A549 (cell line): ENCODE results near the gene IGSF3. TPM values are rescaled to one million over a fixed set of nuclear protein-coding genes. Genes with fewer than 3 reads are reported as not detected.
"Not testable (repeated sequence)": the region's sequence is repeated elsewhere in the genome, so short reads cannot be mapped to it uniquely, and the experiment has no call there.

Source experiments
- ATAC-seq, 2 experiments: fragments of 200-7000 bp in 1 of 2; fragments of >200 bp in 1 of 2; cut with Nextera tagmentation in 1 of 2; cut with Tn5 transposase in 1 of 2; 3 replicates each; pipeline versions ENCODE4 v1.8.0 to v1.9.1; 2018 to 2020; ENCODE audit warnings: mild to moderate bottlenecking in 1 of 2, moderate library complexity in 1 of 2
- CTCF ChIA-PET: fragments of 300-600 bp; sonication (Branson Sonifier 250); formaldehyde crosslinking; extraction: SDS; loops from one replicate; lab custom pipeline; 2021; ENCODE audit warnings: antibody characterized with exemption, inconsistent platforms; lab: Yijun Ruan, JAX
- POLR2A ChIA-PET: fragments of 350-600 bp; formaldehyde crosslinking; extraction: SDS; loops from one replicate; lab custom pipeline; 2021; ENCODE audit warnings: antibody characterized with exemption, inconsistent platforms; lab: Yijun Ruan, JAX
- DNase-seq, 2 experiments: peaks; one replicate each; pipeline versions ENCODE4 v3.0.0 to v3.0.0-alpha.2; 2011 to 2016; ENCODE audit warnings: low read depth in 1 of 2, low spot score in 1 of 2
- FAIRE-seq: peaks from 2 replicates; lab custom pipeline; 2011; peaks lifted over from hg19 to GRCh38; lab: Jason Lieb, UNC
- H3K27ac ChIP-seq, 2 experiments: fragments of >200 bp; sonication (Bioruptor Twin); formaldehyde crosslinking; 3 replicates each; pipeline ENCODE4 v1.5.1; 2016 to 2017
- H3K4me1 ChIP-seq: fragments of >200 bp; sonication (Bioruptor Twin); formaldehyde crosslinking; 3 replicates; pipeline ENCODE4 v1.6.1; 2016
- H3K4me2 ChIP-seq: fragments of >200 bp; sonication (Bioruptor Twin); formaldehyde crosslinking; 3 replicates; pipeline ENCODE4 v1.6.1; 2016
- H3K4me3 ChIP-seq: fragments of >200 bp; sonication (Bioruptor Twin); formaldehyde crosslinking; 3 replicates; pipeline ENCODE4 v1.5.1; 2016
- H3K9me3 ChIP-seq: fragments of >200 bp; sonication (Bioruptor Twin); formaldehyde crosslinking; 3 replicates; pipeline ENCODE4 v1.6.1; 2016
- EHF ChIP-seq: fragments of 250-450 bp; sonication (Bioruptor Pico); IDR thresholded peaks from 2 replicates; pipeline ENCODE4 v1.5.0; 2020; ENCODE audit warnings: mild to moderate bottlenecking
- GATA3 ChIP-seq: IDR thresholded peaks from 2 replicates; pipeline ENCODE4 v1.6.1; 2012; ENCODE audit warnings: borderline replicate concordance
- HDAC2 ChIP-seq: fragments of 200-600 bp; sonication (generic); IDR thresholded peaks from 2 replicates; pipeline ENCODE4 v1.6.1; 2016
- WGBS: methylation state at CpG from one replicate; pipeline ENCODE4 v1.1.6; 2017; ENCODE audit errors: missing lambda C conversion rate; 5-methylcytosine and 5-hydroxymethylcytosine counted together
- polyA plus RNA-seq, 4 experiments: library from polyadenylated mRNA; depleted of rRNA in 3 of 4; stranded (reverse); fragments of >200 nt; fragmentation: RNase III in 1 of 4; extraction: RNeasy Plus Mini Kit Qiagen cat#74134 plus additional on column Dnase treatment in 1 of 4; gene quantifications; 2 replicates in 3 of 4; 3 replicates in 1 of 4; pipeline ENCODE4 v1.2.3, GENCODE V29; 2011 to 2017
- TF ChIP-seq, protein P1 (sequence below): fragments of 200-600 bp; sonication (generic); IDR thresholded peaks from 2 replicates; pipeline ENCODE4 v1.6.1; 2016; ENCODE audit warnings: antibody characterized with exemption, mild to moderate bottlenecking, moderate library complexity

Gene IGSF3
- polyA plus RNA-seq, 2 of the 4 experiments (the other 2 are of a cell fraction), result 18.5 to 21.9 TPM

DNA sequence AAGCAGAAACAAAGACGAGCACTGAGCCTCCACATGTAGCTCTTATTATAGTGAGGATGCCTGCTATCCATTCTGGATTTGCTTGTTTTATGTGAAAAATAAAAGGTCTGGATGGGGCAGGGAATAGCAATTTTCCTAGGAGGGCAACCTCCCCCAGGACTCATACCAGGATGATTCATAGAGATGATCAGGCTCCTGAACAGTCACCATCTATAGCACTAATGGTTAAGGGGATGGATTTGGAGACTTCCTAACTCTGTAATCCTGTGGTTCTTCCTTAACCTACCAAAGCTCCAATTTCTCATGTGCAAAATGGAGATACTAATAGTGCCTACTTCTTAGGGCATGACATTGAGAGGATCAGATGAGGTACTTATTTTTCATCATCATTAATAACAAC, 62.2 kb downstream of the IGSF3 start (continued):
- TF ChIP-seq, protein P1, sequence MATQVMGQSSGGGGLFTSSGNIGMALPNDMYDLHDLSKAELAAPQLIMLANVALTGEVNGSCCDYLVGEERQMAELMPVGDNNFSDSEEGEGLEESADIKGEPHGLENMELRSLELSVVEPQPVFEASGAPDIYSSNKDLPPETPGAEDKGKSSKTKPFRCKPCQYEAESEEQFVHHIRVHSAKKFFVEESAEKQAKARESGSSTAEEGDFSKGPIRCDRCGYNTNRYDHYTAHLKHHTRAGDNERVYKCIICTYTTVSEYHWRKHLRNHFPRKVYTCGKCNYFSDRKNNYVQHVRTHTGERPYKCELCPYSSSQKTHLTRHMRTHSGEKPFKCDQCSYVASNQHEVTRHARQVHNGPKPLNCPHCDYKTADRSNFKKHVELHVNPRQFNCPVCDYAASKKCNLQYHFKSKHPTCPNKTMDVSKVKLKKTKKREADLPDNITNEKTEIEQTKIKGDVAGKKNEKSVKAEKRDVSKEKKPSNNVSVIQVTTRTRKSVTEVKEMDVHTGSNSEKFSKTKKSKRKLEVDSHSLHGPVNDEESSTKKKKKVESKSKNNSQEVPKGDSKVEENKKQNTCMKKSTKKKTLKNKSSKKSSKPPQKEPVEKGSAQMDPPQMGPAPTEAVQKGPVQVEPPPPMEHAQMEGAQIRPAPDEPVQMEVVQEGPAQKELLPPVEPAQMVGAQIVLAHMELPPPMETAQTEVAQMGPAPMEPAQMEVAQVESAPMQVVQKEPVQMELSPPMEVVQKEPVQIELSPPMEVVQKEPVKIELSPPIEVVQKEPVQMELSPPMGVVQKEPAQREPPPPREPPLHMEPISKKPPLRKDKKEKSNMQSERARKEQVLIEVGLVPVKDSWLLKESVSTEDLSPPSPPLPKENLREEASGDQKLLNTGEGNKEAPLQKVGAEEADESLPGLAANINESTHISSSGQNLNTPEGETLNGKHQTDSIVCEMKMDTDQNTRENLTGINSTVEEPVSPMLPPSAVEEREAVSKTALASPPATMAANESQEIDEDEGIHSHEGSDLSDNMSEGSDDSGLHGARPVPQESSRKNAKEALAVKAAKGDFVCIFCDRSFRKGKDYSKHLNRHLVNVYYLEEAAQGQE, result no peak
- TF ChIP-seq GATA3, result no peak
- TF ChIP-seq EHF, result no peak
- TF ChIP-seq HDAC2, result no peak

DNA sequence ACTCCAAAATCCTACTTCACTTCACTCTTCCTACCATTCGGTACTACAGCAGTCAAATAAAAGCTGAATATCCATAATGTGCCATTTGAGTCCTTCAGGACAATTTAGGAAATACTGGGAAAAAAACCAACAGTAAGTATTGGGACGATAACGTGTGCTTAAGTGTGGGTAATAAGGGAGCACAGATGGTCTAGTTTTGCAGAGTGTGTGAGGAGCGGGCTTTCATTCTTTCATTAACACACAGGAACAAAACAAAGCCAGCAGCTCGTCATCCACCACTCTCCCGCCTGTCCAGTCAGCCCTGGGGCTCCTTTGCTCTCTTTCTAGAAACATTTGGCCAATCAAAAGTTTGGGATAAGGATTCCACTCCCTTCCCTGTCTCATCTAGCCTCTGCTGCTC, 63.1 kb downstream of the IGSF3 start:
- ATAC-seq, H3K4me3 ChIP-seq, POLR2A ChIA-PET, H3K4me1 ChIP-seq, DNase-seq, H3K27ac ChIP-seq, H3K4me2 ChIP-seq, H3K9me3 ChIP-seq, FAIRE-seq: not testable (repeated sequence)
- 94% methylated on average over 6 of the region's 6 CpGs for WGBS
- CTCF ChIA-PET, result interaction anchor here (0.9 kb wide), 1 partner anchor 8 kb away, joined by 4 read pairs; no protein-coding TSS in a partner anchor

DNA sequence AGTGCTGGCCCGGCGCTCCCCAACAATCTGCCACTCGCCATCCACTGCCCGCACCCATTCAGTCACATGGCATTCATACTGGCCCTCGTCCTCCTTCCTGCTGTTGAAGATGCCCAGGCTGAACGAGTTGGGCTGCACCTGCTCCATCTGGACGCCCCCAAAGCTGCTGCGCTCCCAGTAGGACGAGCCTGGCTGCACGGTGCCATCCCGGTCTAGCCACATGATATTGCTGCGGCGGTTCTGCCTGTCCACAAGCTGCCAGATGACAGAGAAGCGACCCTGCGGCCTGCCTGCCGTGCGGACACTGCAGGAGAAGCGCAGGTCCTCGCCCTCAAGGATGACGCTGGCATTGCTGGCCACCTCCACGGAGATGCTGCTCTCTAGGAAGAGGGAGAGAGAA, 63.9 kb downstream of the IGSF3 start:
- POLR2A ChIA-PET, DNase-seq, H3K27ac ChIP-seq, FAIRE-seq, CTCF ChIA-PET, H3K4me3 ChIP-seq, H3K4me1 ChIP-seq, H3K4me2 ChIP-seq, ATAC-seq, H3K9me3 ChIP-seq: not testable (repeated sequence)
- WGBS, result 78% methylated on average over 6 of the region's 21 CpGs

DNA sequence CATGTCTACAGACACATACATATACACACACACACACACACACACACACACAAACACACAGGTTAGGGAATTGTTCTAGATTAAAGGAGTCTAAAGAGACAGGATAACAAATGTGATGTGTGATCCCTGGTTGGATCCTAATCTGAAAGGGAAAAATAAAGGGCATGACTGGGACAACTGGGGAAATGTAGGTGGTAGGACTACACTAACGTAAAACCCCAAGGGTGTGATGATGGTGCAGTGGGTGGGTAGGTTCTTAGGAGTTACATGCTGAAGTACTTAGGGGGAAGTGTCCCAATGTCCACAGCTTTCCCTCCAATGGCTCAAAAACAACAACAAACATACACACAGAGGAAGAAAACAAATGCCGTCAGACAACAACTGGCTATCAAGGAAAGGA, 68.2 kb downstream of the IGSF3 start:
- FAIRE-seq, result not testable (repeated sequence)

DNA sequence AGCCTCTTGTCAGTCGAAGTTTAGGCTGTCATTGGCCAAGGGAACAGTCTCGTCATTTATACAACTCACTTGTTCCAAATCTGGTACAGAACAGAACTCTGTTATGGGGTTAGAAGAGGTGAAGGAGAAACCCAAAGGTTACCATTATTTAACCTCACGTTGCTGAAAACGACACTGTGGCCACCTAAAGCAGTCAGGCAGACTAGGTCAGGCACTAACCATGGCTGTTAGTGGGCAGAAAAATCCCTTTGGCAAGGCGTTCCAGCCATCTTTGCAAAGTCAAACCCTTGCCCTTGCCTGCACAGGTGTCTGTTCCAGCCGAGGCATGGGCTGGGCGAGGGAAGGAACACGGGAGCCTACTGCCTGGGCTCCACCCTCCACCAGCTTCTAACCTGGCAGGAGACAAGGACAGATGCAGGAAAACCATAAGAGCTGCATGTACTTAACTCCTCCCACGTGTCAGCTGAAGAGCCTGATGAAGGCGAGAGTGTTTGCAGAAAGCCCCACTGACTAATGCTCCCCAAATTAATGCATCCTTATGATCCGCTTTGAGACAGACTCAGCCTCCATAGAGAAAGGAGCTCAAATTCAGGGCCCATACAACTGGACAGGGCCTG, 69.0 kb downstream of the IGSF3 start:
- FAIRE-seq, POLR2A ChIA-PET, ATAC-seq: not testable (repeated sequence)

More for the DNA sequence above, 68.2 kb downstream of the IGSF3 start:
- 95% methylated on average over 2 of the region's 2 CpGs for WGBS
- ATAC-seq, POLR2A ChIA-PET, H3K27ac ChIP-seq, DNase-seq, H3K9me3 ChIP-seq, H3K4me3 ChIP-seq, H3K4me1 ChIP-seq, H3K4me2 ChIP-seq: not testable (repeated sequence)
- CTCF ChIA-PET, result interaction anchor here (1.2 kb wide), 1 partner anchor 25 kb away, joined by 3 read pairs; no protein-coding TSS in a partner anchor

DNA sequence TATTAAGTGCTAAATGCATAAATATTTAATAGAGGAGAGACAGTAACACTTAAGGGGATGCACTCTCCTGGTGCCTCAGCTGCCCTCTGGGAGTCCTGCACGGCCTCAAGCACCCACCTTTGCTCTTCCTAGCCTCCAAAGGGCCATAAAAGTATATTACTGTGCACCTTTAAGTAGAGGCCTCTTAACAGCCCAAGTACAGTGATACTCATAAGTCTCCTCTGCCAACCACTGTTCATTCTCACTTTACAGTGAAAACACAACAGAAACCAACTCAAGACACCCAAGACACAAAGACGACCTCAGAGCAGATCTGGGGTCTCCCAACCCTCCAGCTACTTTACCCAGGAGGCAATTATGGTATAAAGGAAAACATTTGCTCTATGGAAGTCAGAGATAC, 70.1 kb downstream of the IGSF3 start:
- H3K4me3 ChIP-seq, ATAC-seq, H3K9me3 ChIP-seq, FAIRE-seq, POLR2A ChIA-PET, H3K4me1 ChIP-seq, H3K27ac ChIP-seq, H3K4me2 ChIP-seq, DNase-seq: not testable (repeated sequence)
- 36% methylated on average over 2 of the region's 2 CpGs for WGBS
- CTCF ChIA-PET, result interaction anchor here (1.4 to 2.6 kb wide), 3 partner anchors 7 to 16 kb away, joined by 4 to 10 read pairs (median 4); no protein-coding TSS in a partner anchor

More for the DNA sequence above, 69.0 kb downstream of the IGSF3 start:
- CTCF ChIA-PET, result interaction anchor here (1.2 kb wide), 1 partner anchor 24 kb away, joined by 3 read pairs; no protein-coding TSS in a partner anchor
- 65% methylated on average over 11 of the region's 11 CpGs for WGBS
- H3K4me2 ChIP-seq, H3K27ac ChIP-seq, H3K4me1 ChIP-seq, H3K9me3 ChIP-seq, H3K4me3 ChIP-seq, DNase-seq: not testable (repeated sequence)

DNA sequence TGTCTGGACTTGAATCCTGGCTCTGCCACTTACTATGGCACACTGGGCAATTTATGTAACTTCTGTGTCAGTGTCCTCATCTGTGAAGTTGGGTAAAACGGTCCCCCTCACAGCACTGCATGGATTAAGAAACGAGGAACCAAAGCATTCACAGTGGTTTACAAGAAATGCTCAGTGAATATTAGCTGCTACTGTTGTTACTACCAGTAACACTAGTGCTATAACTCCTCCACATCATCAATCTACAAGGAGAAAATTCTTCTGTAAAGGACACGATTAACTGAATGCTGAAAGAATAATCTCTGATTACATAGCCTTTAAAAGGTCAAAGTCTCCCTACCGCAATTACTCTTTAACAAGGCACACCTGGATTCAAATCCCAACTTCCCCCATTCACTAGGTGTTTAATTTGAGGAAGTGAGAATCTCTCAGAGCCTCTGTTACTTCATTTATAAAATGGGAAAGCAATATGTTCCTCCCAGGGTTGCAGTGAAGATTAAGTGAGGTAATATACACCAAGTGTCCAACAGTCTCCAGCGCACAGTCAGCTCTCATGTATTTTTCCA, 70.7 kb downstream of the IGSF3 start:
- not testable (repeated sequence) for H3K9me3 ChIP-seq, DNase-seq, H3K4me1 ChIP-seq, H3K4me3 ChIP-seq, H3K27ac ChIP-seq, ATAC-seq, FAIRE-seq, H3K4me2 ChIP-seq
- POLR2A ChIA-PET, result interaction anchor here (0.8 kb wide), 1 partner anchor 22 kb away, joined by 3 read pairs; no protein-coding TSS in a partner anchor
- WGBS, result 78% methylated on average over 5 of the region's 5 CpGs
- CTCF ChIA-PET, result interaction anchor here (1.2 to 3.4 kb wide), 7 partner anchors 8 to 24 kb away, joined by 3 to 31 read pairs (median 6); no protein-coding TSS in a partner anchor
